ENCODE results near the gene SMYD5. TPM values are rescaled to one million over a fixed set of nuclear protein-coding genes. Genes with fewer than 3 reads are reported as not detected.
A peak's percentile ranks its signal among the peaks of the same experiment; 100 is the strongest.
"Not testable (repeated sequence)": the region's sequence is repeated elsewhere in the genome, so short reads cannot be mapped to it uniquely, and the experiment has no call there.

Gene SMYD5
- total RNA-seq, 6 experiments from 2014 or later: 5.3 to 12.2 (median 9.4) TPM

- no peaks in the 10 kb centered on the region for H3K9me3 ChIP-seq
- no peak for ATAC-seq
- intact Hi-C loops (cut with DNase I): no loop called here
Measured at GRCh38 chr2:73197579-73197978, 16.5 kb upstream of the SMYD5 start.

GRCh38 chr2:73200281-73200680 is 13.8 kb upstream of the SMYD5 start:
- peaks cover 0 to 16% of the 10 kb centered on the region in 2 donors for H3K27me3 ChIP-seq
- H3K36me3 ChIP-seq; ATAC-seq; intact Hi-C loops (cut with DNase I); H3K4me3 ChIP-seq; DNase-seq; H3K27ac ChIP-seq; H3K4me1 ChIP-seq; H3K9me3 ChIP-seq: not testable (repeated sequence)
- 67% methylated on average over 8 of the region's 10 CpGs for WGBS (ENCODE audit: insufficient coverage, low coverage, low lambda C conversion rate, missing lambda C conversion rate)

More at GRCh38 chr2:73197579-73197978, 16.5 kb upstream of the SMYD5 start:
- H3K36me3 ChIP-seq: no peaks in the 10 kb centered on the region
- peaks cover 0 to 6% of the 10 kb centered on the region in 2 donors for H3K27me3 ChIP-seq
- DNase-seq: no peak
- peaks cover 0 to 4% (median 0%) of the 10 kb centered on the region in 4 donors for H3K4me1 ChIP-seq
- no peak overlapping the region for H3K27ac ChIP-seq
- H3K4me3 ChIP-seq: no peak overlapping the region
- TF ChIP-seq POLR2A (IDR thresholded peaks at IDR 0.05) (no peak), CTCF (IDR thresholded peaks at IDR 0.05) (no peak)

- Histone ChIP-seq H3K36me3 (no peaks in the 10 kb centered on the region), H3K9me3 (no peaks in the 10 kb centered on the region), H3K4me1 (peaks cover 0 to 9% (median 0%) of the 10 kb centered on the region in 4 donors), H3K27ac (no peak within 1 kb of the TSS), H3K4me3 (peak within 1 kb of the TSS in 1 of 3 donors; percentile 19), H3K27me3 (peaks cover 0 to 16% of the 10 kb centered on the region in 2 donors)
- under 1% methylated on average over 25 of the region's 87 CpGs for WGBS (ENCODE audit: insufficient coverage, low coverage, low lambda C conversion rate, missing lambda C conversion rate)
- peak in 1 of 3 donors; percentile 49 for DNase-seq
- ATAC-seq: peak in 3 of 4 donors; percentile 28 to 41 (median 34)
- no peak for TF ChIP-seq POLR2A (IDR thresholded peaks at IDR 0.05)
- TF ChIP-seq CTCF (IDR thresholded peaks at IDR 0.05): no peak
- intact Hi-C loops (cut with DNase I): no loop called here
Measured at GRCh38 chr2:73202156-73203054, 11.6 kb upstream of the SMYD5 start, which contains the start of gene NOTO. Gene NOTO (plus strand): TSS chr2:73202574. CDS start chr2:73202667, 93 bp downstream.

- TF ChIP-seq CTCF (IDR thresholded peaks at IDR 0.05): no peak
- no peak for TF ChIP-seq POLR2A (IDR thresholded peaks at IDR 0.05)
- no peaks in the 10 kb centered on the region for H3K36me3 ChIP-seq
- H3K9me3 ChIP-seq: no peaks in the 10 kb centered on the region
- peaks cover 0 to 16% of the 10 kb centered on the region in 2 donors for H3K27me3 ChIP-seq
- intact Hi-C loops (cut with DNase I): no loop called here
- ATAC-seq (no peak), DNase-seq (peak in 1 of 3 donors; percentile 40)
- 7% methylated on average over 10 of the region's 44 CpGs for WGBS (ENCODE audit: insufficient coverage, low coverage, low lambda C conversion rate, missing lambda C conversion rate)
- no peak overlapping the region for H3K4me3 ChIP-seq
- peaks cover 0 to 9% (median 0%) of the 10 kb centered on the region in 4 donors for H3K4me1 ChIP-seq
- no peak overlapping the region for H3K27ac ChIP-seq
Measured at GRCh38 chr2:73203055-73203681, 10.9 kb upstream of the SMYD5 start.

- no peak for DNase-seq
- Histone ChIP-seq H3K27me3 (peaks cover 0 to 16% of the 10 kb centered on the region in 2 donors), H3K4me3 (no peak overlapping the region), H3K27ac (no peak overlapping the region), H3K4me1 (peaks cover 0 to 9% (median 0%) of the 10 kb centered on the region in 4 donors), H3K9me3 (no peaks in the 10 kb centered on the region), H3K36me3 (no peaks in the 10 kb centered on the region)
- intact Hi-C loops (cut with DNase I): no loop called here
- TF ChIP-seq CTCF (IDR thresholded peaks at IDR 0.05) (no peak), POLR2A (IDR thresholded peaks at IDR 0.05) (no peak)
- ATAC-seq: no peak
- 90% methylated on average over 6 of the region's 6 CpGs for WGBS (ENCODE audit: insufficient coverage, low coverage, low lambda C conversion rate, missing lambda C conversion rate)
Measured at GRCh38 chr2:73205611-73206010, 8.4 kb upstream of the SMYD5 start.

Data from right lobe of liver (tissue), 6 donors.